GM12891 (cell line): ENCODE measurements around the gene TEX48.

Source experiments
- POLR2A ChIP-seq: IDR thresholded peaks from 2 replicates; pipeline ENCODE4 v1.6.1; 2011; ENCODE audit warnings: low read depth, low read length, control low read depth
- POLR2AphosphoS5 ChIP-seq: IDR thresholded peaks from 2 replicates; pipeline ENCODE4 v1.6.1; 2011; ENCODE audit warnings: low read depth, low read length, control low read depth
- TAF1 ChIP-seq: IDR thresholded peaks from 2 replicates; pipeline ENCODE4 v1.6.1; 2011; ENCODE audit warnings: low read depth, low read length, control low read depth

GRCh38 chr9:114662081-114662989, 19.7 kb downstream of the TEX48 start:
- TF ChIP-seq POLR2A (no peak), POLR2AphosphoS5 (no peak), TAF1 (no peak)
